Heart right ventricle (tissue), 16 donors: ENCODE measurements around the gene CA10. TPM values are rescaled to one million over a fixed set of nuclear protein-coding genes. Genes with fewer than 3 reads are reported as not detected.
A peak's percentile ranks its signal among the peaks of the same experiment; 100 is the strongest.

Experiments used
- ATAC-seq, 8 donors: fragments of 200-7000 bp; cut with Tn5 transposase; one replicate each; pipeline ENCODE4 v1.9.1; 2020; ENCODE audit warnings: mild to moderate bottlenecking in 8 of 8, moderate library complexity in 8 of 8, moderate number of reproducible peaks in 1 of 8
- DNase-seq, 2 donors: peaks; one replicate each; pipeline ENCODE4 v3.0.0-alpha.2; 2020
- H3K27ac ChIP-seq, 10 donors: fragments of 200-600 bp; sonication (generic) in 2 of 10; one replicate each; pipeline versions ENCODE4 v1.5.0 to v1.8.0; 2020 to 2022; ENCODE audit warnings: mild to moderate bottlenecking in 3 of 10
- H3K27me3 ChIP-seq, 7 donors: fragments of 200-600 bp; one replicate each; pipeline ENCODE4 v1.8.0; 2021 to 2022; ENCODE audit warnings: mild to moderate bottlenecking in 2 of 7
- H3K36me3 ChIP-seq, 9 donors: fragments of 200-600 bp; sonication (generic) in 1 of 9; one replicate each; pipeline versions ENCODE4 v1.5.0 to v1.8.0; 2020 to 2022; ENCODE audit warnings: mild to moderate bottlenecking in 2 of 9
- H3K4me1 ChIP-seq, 9 donors: fragments of 200-600 bp; sonication (generic) in 1 of 9; one replicate each; pipeline versions ENCODE4 v1.5.0 to v1.8.0; 2020 to 2022; ENCODE audit warnings: mild to moderate bottlenecking in 4 of 9
- H3K4me3 ChIP-seq, 10 donors: fragments of 200-600 bp; sonication (generic) in 2 of 10; one replicate each; pipeline versions ENCODE4 v1.5.0 to v1.8.0; 2020 to 2022; ENCODE audit warnings: mild to moderate bottlenecking in 7 of 10, moderate library complexity in 2 of 10
- H3K9me3 ChIP-seq, 11 donors: fragments of 200-600 bp in 10 of 11; sonication (generic) in 2 of 11; one replicate each; pipeline versions ENCODE4 v1.5.0 to v1.8.0; 2013 to 2022; ENCODE audit warnings: mild to moderate bottlenecking in 2 of 11, control low read depth in 1 of 11, moderate library complexity in 1 of 11
- CTCF ChIP-seq, 9 donors: fragments of 200-600 bp; sonication (generic) in 2 of 9; IDR thresholded peaks; one replicate each; pipeline versions ENCODE4 v1.5.0 to v1.8.0; 2021 to 2022; ENCODE audit warnings: antibody characterized with exemption in 9 of 9, mild to moderate bottlenecking in 5 of 9, moderate library complexity in 1 of 9
- WGBS, 2 donors: extraction: QIAGEN DNeasy Blood & Tissue Kit; methylation state at CpG; one replicate each; pipeline ENCODE4 v1.1.7; 2013; ENCODE audit warnings: inconsistent platforms in 1 of 2; 5-methylcytosine and 5-hydroxymethylcytosine counted together
- intact Hi-C, 10 donors: fragments of 100-400 bp; cut with DNase I; formaldehyde crosslinking; loops; one replicate each; pipeline versions ENCODE4 v1.11.1 to v1.14.2; 2022
- polyA plus RNA-seq, 2 donors: library from polyadenylated mRNA; stranded (reverse); fragments of 200-250 nt; gene quantifications; one replicate each; pipeline ENCODE4 v1.2.3, GENCODE V29; 2013
- total RNA-seq, 10 donors: library from RNA; stranded (reverse); fragmentation: NEBNext Ultra II Directional in 3 of 10; extraction: Animal tissue kit (Norgen Biotek cat#: 25700) in 3 of 10; gene quantifications; one replicate each; pipeline versions ENCODE4 v1.2.1 to v1.2.4, GENCODE V29; 2021 to 2023
- donor health status: Arrhythmogenic right ventricular cardiomyopathy.
- donor health status: ischemic (EF 13 %, LVEDD 7.1; RV severe dilation, severe dysfunction).
- donor health status: healthy with polysubstance abuse.
- donor health status: DM: no; HTN: yes; CAD: no.
- donor health status: DM: no; HTN: no; CAD: no.
- donor health status: ischemic (EF 25% LVEDD 6.9; RV normal size, moderate dysfunction).
- donor health status: ischemic (EF 25% LVEDD 5.7; RV mildly dilated, moderate dysfunction).
- donor health status: healthy.
- donor health status: DM: yes; HTN: yes; CAD: no.
- donor health status: Ischemic cardiomyopathy.
- donor health status: ischemic (EF 35%, LVEDD 5.7; RV mildly dilated, moderate dysfunction).
- donor health status: nonischemic (EF 11% LVEDD 7.7; RV severe dilation, severe dysfunction).
- donor health status: DM: yes; HTN: yes; CAD: no.
- donor health status: PGD.
- donor health status: ischemic (EF 29% LVEDD 5.4; RV normal size, mild dysfunction).
- donor health status: nonischemic (EF 23%, LVEDD 6.1; RV moderate dilation, normal function).

CA10 gene
- total and polyA plus RNA-seq, 12 donors = not detected

- Histone ChIP-seq H3K4me3 (no peak overlapping the region), H3K9me3 (no peaks in the 10 kb centered on the region), H3K27me3 (peaks cover 0 to 46% (median 13%) of the 10 kb centered on the region in 7 donors), H3K36me3 (no peaks in the 10 kb centered on the region), H3K4me1 (no peaks in the 10 kb centered on the region), H3K27ac (no peak overlapping the region)
- no peak for TF ChIP-seq CTCF (IDR thresholded peaks at IDR 0.05)
- no peak for DNase-seq
- no peak for ATAC-seq
- WGBS, 2 donors = 72 to 78% methylated on average over 8 of the region's 8 CpGs
- intact Hi-C loops = no loop called here
Measured at GRCh38 chr17:51642029-51642428, 516.5 kb downstream of the CA10 start.

GRCh38 chr17:51640108-51640622 is 518.3 kb downstream of the CA10 start:
- intact Hi-C loops = no loop called here
- no peak overlapping the region for H3K27ac ChIP-seq
- WGBS, 2 donors = 34 to 37% methylated on average over 4 of the region's 4 CpGs
- TF ChIP-seq CTCF (IDR thresholded peaks at IDR 0.05) = peak in 7 of 9 donors; percentile 21 to 52 (median 41)
- no peak overlapping the region for H3K4me3 ChIP-seq
- ATAC-seq (no peak), DNase-seq (no peak)
- no peaks in the 10 kb centered on the region for H3K4me1 ChIP-seq
- peaks cover 0 to 38% (median 10%) of the 10 kb centered on the region in 7 donors for H3K27me3 ChIP-seq
- no peaks in the 10 kb centered on the region for H3K36me3 ChIP-seq
- H3K9me3 ChIP-seq = no peaks in the 10 kb centered on the region

GRCh38 chr17:51638971-51639370 is 519.5 kb downstream of the CA10 start:
- no peak overlapping the region for H3K4me3 ChIP-seq
- no peak overlapping the region for H3K27ac ChIP-seq
- WGBS, 2 donors = 73 to 85% methylated on average over 6 of the region's 6 CpGs
- TF ChIP-seq CTCF (IDR thresholded peaks at IDR 0.05) = no peak
- no peaks in the 10 kb centered on the region for H3K9me3 ChIP-seq
- no peak for ATAC-seq
- H3K27me3 ChIP-seq = peaks cover 0 to 27% (median 8%) of the 10 kb centered on the region in 7 donors
- DNase-seq = no peak
- intact Hi-C loops = no loop called here
- H3K4me1 ChIP-seq = no peaks in the 10 kb centered on the region
- no peaks in the 10 kb centered on the region for H3K36me3 ChIP-seq

GRCh38 chr17:51636291-51636690 is 522.2 kb downstream of the CA10 start:
- H3K4me3 ChIP-seq = no peak overlapping the region
- 84 to 86% methylated on average over 5 of the region's 5 CpGs for WGBS, 2 donors
- no peaks in the 10 kb centered on the region for H3K4me1 ChIP-seq
- intact Hi-C loops = no loop called here
- ATAC-seq (no peak), DNase-seq (no peak)
- H3K27ac ChIP-seq = no peak overlapping the region
- H3K27me3 ChIP-seq = peaks cover 0 to 18% (median 6%) of the 10 kb centered on the region in 7 donors
- no peaks in the 10 kb centered on the region for H3K9me3 ChIP-seq
- no peaks in the 10 kb centered on the region for H3K36me3 ChIP-seq
- TF ChIP-seq CTCF (IDR thresholded peaks at IDR 0.05) = no peak
